ENCODE results near the gene ACSL3. TPM values are rescaled to one million over a fixed set of nuclear protein-coding genes. Genes with fewer than 3 reads are reported as not detected.

The ACSL3 gene
- total RNA-seq, 4 donors from 2014 or later: 31.1 to 56.3 (median 52.5) TPM

- H3K9me3 ChIP-seq: no peaks in the 10 kb centered on the region
- no peaks in the 10 kb centered on the region for H3K4me1 ChIP-seq
- intact Hi-C loops (cut with DNase I): no loop called here
- H3K27me3 ChIP-seq: no peaks in the 10 kb centered on the region
- no peak for DNase-seq (ENCODE audit: extremely low spot score)
- TF ChIP-seq POLR2AphosphoS5 (IDR thresholded peaks at IDR 0.05) (no peak), POLR2A (IDR thresholded peaks at IDR 0.05; ENCODE audit: low read depth) (no peak), EP300 (IDR thresholded peaks at IDR 0.05) (no peak)
- TF ChIP-seq, protein P1, sequence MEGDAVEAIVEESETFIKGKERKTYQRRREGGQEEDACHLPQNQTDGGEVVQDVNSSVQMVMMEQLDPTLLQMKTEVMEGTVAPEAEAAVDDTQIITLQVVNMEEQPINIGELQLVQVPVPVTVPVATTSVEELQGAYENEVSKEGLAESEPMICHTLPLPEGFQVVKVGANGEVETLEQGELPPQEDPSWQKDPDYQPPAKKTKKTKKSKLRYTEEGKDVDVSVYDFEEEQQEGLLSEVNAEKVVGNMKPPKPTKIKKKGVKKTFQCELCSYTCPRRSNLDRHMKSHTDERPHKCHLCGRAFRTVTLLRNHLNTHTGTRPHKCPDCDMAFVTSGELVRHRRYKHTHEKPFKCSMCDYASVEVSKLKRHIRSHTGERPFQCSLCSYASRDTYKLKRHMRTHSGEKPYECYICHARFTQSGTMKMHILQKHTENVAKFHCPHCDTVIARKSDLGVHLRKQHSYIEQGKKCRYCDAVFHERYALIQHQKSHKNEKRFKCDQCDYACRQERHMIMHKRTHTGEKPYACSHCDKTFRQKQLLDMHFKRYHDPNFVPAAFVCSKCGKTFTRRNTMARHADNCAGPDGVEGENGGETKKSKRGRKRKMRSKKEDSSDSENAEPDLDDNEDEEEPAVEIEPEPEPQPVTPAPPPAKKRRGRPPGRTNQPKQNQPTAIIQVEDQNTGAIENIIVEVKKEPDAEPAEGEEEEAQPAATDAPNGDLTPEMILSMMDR (IDR thresholded peaks at IDR 0.05): no peak
- no peaks in the 10 kb centered on the region for H3K36me3 ChIP-seq
- WGBS: 68% methylated on average over 3 of the region's 3 CpGs
- H3K4me3 ChIP-seq: no peak overlapping the region
- no peak overlapping the region for H3K27ac ChIP-seq (replicated peaks in 1 of 4)
Observed at GRCh38 chr2:222830164-222830563, 30.7 kb upstream of the ACSL3 start.

- 98% methylated on average over 2 of the region's 2 CpGs for WGBS
- TF ChIP-seq, protein P1 (IDR thresholded peaks at IDR 0.05): no peak
- TF ChIP-seq POLR2A (IDR thresholded peaks at IDR 0.05; ENCODE audit: low read depth) (no peak), EP300 (IDR thresholded peaks at IDR 0.05) (no peak), POLR2AphosphoS5 (IDR thresholded peaks at IDR 0.05) (no peak)
Observed at GRCh38 chr2:222833410-222833809, 27.4 kb upstream of the ACSL3 start.

GRCh38 chr2:222835143-222835822 is 25.6 kb upstream of the ACSL3 start:
- Histone ChIP-seq H3K27ac (replicated peaks in 1 of 4) (no peak overlapping the region), H3K36me3 (no peaks in the 10 kb centered on the region), H3K27me3 (no peaks in the 10 kb centered on the region), H3K4me1 (peaks cover 0 to 4% (median 0%) of the 10 kb centered on the region in 4 donors), H3K9me3 (no peaks in the 10 kb centered on the region), H3K4me3 (no peak overlapping the region)
- TF ChIP-seq POLR2AphosphoS5 (IDR thresholded peaks at IDR 0.05) (no peak), EP300 (IDR thresholded peaks at IDR 0.05) (no peak), POLR2A (IDR thresholded peaks at IDR 0.05; ENCODE audit: low read depth) (no peak)
- TF ChIP-seq, protein P1 (IDR thresholded peaks at IDR 0.05): no peak
- DNase-seq (ENCODE audit: extremely low spot score): no peak
- intact Hi-C loops (cut with DNase I): no loop called here
- WGBS: 60% methylated on average over 8 of the region's 8 CpGs

More at GRCh38 chr2:222833410-222833809, 27.4 kb upstream of the ACSL3 start:
- no peak overlapping the region for H3K4me3 ChIP-seq
- no peaks in the 10 kb centered on the region for H3K9me3 ChIP-seq
- H3K27me3 ChIP-seq: no peaks in the 10 kb centered on the region
- H3K36me3 ChIP-seq: no peaks in the 10 kb centered on the region
- no peak overlapping the region for H3K27ac ChIP-seq (replicated peaks in 1 of 4)
- intact Hi-C loops (cut with DNase I): no loop called here
- H3K4me1 ChIP-seq: peaks cover 0 to 4% (median 0%) of the 10 kb centered on the region in 4 donors
- DNase-seq (ENCODE audit: extremely low spot score): no peak

DNA sequence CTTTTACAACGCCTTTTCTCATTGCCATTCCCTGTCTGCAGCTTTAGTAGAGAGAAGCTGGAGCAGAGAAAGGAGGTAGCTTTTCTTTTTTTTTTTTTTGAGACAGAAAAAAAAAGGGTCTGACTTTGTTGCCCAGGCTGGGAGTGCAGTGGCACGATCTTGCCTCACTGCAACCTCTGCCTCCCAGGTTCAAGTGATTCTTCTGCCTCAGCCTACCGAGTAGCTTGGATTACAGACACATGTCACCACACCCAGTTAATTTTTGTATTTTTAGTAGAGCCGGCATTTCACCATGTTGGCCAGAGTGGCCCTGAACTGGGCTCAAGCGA is 25.0 kb upstream of the ACSL3 start:
- Histone ChIP-seq H3K36me3 (no peaks in the 10 kb centered on the region), H3K4me3 (no peak overlapping the region), H3K4me1 (peaks cover 0 to 4% (median 0%) of the 10 kb centered on the region in 4 donors), H3K27ac (replicated peaks in 1 of 4) (no peak overlapping the region), H3K9me3 (no peaks in the 10 kb centered on the region), H3K27me3 (no peaks in the 10 kb centered on the region)
- 89% methylated on average over 5 of the region's 5 CpGs for WGBS
- no peak for DNase-seq (ENCODE audit: extremely low spot score)
- intact Hi-C loops (cut with DNase I): no loop called here
- TF ChIP-seq EP300 (IDR thresholded peaks at IDR 0.05) (no peak), POLR2AphosphoS5 (IDR thresholded peaks at IDR 0.05) (no peak), POLR2A (IDR thresholded peaks at IDR 0.05; ENCODE audit: low read depth) (no peak)
- TF ChIP-seq, protein P1 (IDR thresholded peaks at IDR 0.05): no peak

DNA sequence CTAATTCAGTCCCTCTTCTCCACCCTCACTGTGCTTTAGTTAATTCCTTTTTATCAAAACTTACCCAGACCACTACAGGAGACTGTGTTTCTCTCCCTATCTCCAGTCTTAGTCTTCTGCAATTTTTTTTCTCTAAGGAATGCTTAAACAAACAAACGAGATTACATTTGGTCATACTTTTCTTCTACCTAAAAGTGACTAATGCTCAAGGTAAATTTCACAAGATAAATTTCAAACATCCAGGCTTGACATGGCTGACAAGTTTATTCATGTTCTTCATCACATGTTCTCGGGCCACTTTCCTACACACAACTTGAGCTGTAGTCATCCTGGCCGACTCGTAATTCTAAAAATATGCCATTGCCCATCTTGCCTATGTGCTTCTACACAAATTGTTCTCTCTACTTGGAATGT is 23.2 kb upstream of the ACSL3 start:
- no peak for DNase-seq (ENCODE audit: extremely low spot score)
- TF ChIP-seq, protein P1 (IDR thresholded peaks at IDR 0.05): no peak
- TF ChIP-seq EP300 (IDR thresholded peaks at IDR 0.05) (no peak), POLR2A (IDR thresholded peaks at IDR 0.05; ENCODE audit: low read depth) (no peak), POLR2AphosphoS5 (IDR thresholded peaks at IDR 0.05) (no peak)
- no peaks in the 10 kb centered on the region for H3K9me3 ChIP-seq
- H3K27me3 ChIP-seq: no peaks in the 10 kb centered on the region
- peaks cover 0 to 4% (median 0%) of the 10 kb centered on the region in 4 donors for H3K4me1 ChIP-seq
- no peak overlapping the region for H3K4me3 ChIP-seq
- H3K27ac ChIP-seq (replicated peaks in 1 of 4): no peak overlapping the region
- intact Hi-C loops (cut with DNase I): no loop called here
- no peaks in the 10 kb centered on the region for H3K36me3 ChIP-seq
- WGBS: 69% methylated on average over 4 of the region's 4 CpGs
